HepG2 (cell line): ENCODE results near the gene TMEM63C. TPM values are rescaled to one million over a fixed set of nuclear protein-coding genes. Genes with fewer than 3 reads are reported as not detected.

Experiments used
- ATAC-seq: fragments of 200-7000 bp; cut with Tn5 transposase; 3 replicates; pipeline ENCODE4 v1.9.1; 2020; ENCODE audit warnings: mild to moderate bottlenecking, moderate library complexity
- BruUV-seq: library from RNA; stranded (reverse); fragments of 400-500 nt; replicated peaks from 2 replicates; lab custom pipeline; 2021; lab: Mats Ljungman, UMichigan
- CTCF ChIA-PET: fragments of 300-600 bp; formaldehyde crosslinking; extraction: SDS; loops from one replicate; lab custom pipeline; 2021; ENCODE audit warnings: low total read pairs, inconsistent platforms, low intra/inter-chr PET ratio; lab: Yijun Ruan, JAX
- POLR2A ChIA-PET: fragments of 350-600 bp; sonication (Branson Sonifier 250); formaldehyde crosslinking; loops from one replicate; lab custom pipeline; 2020; ENCODE audit warnings: antibody characterized with exemption, inconsistent platforms; lab: Yijun Ruan, JAX
- DNase-seq: peaks from one replicate; pipeline ENCODE4 v3.0.0-alpha.2; 2015; ENCODE audit warnings: low spot score
- FAIRE-seq: peaks from 3 replicates; lab custom pipeline; 2011; peaks lifted over from hg19 to GRCh38; lab: Jason Lieb, UNC
- H2AFZ ChIP-seq: one replicate; pipeline ENCODE4 v1.6.1; 2011; ENCODE audit warnings: low read length, inconsistent platforms
- H3K27ac ChIP-seq: fragments of 300-600 bp; 3 replicates; pipeline ENCODE4 v1.8.0; 2011; ENCODE audit warnings: mixed run types, mild to moderate bottlenecking, mixed read lengths, low read length, inconsistent platforms; ENCODE audit not compliant: insufficient read depth; ENCODE audit errors: extremely low read length
- H3K27me3 ChIP-seq, 2 experiments: fragments of 200-600 bp in 1 of 2; 2 replicates in 1 of 2; 3 replicates in 1 of 2; pipeline versions ENCODE4 v1.6.0 to v1.8.0; 2011; ENCODE audit warnings: low read length in 2 of 2, mild to moderate bottlenecking in 2 of 2, moderate library complexity in 2 of 2, inconsistent platforms in 1 of 2; ENCODE audit not compliant: insufficient read depth in 2 of 2, control insufficient read depth in 1 of 2
- H3K36me3 ChIP-seq, 2 experiments: fragments of 200-600 bp in 1 of 2; replicated peaks in 1 of 2; 2 replicates in 1 of 2; 3 replicates in 1 of 2; pipeline versions ENCODE4 v1.5.1 to v1.8.0; 2011; ENCODE audit warnings: low read length in 2 of 2, inconsistent platforms in 1 of 2; ENCODE audit not compliant: insufficient read depth in 2 of 2, control insufficient read depth in 1 of 2
- H3K4me1 ChIP-seq: 2 replicates; pipeline ENCODE4 v1.5.1; 2012; ENCODE audit warnings: low read length, inconsistent platforms; ENCODE audit not compliant: insufficient read depth
- H3K4me2 ChIP-seq: 2 replicates; pipeline ENCODE4 v1.6.0; 2011; ENCODE audit warnings: low read depth, low read length, inconsistent platforms
- H3K4me3 ChIP-seq, 3 experiments: fragments of 200-600 bp in 1 of 3; sonication (generic), shearing (Covaris generic) in 1 of 3; replicated peaks in 1 of 3; 2 replicates each; pipeline ENCODE4 v1.5.1; 2011 to 2016; ENCODE audit warnings: low read length in 3 of 3, inconsistent platforms in 2 of 3, low read depth in 2 of 3, mild to moderate bottlenecking in 2 of 3, control low read depth in 1 of 3, mixed read lengths in 1 of 3; ENCODE audit not compliant: insufficient read depth in 1 of 3
- H3K79me2 ChIP-seq: one replicate; pipeline ENCODE4 v1.6.1; 2011; ENCODE audit warnings: low read length, inconsistent platforms; ENCODE audit not compliant: insufficient read depth
- H3K9ac ChIP-seq: 2 replicates; pipeline ENCODE4 v1.6.0; 2011; ENCODE audit warnings: mild to moderate bottlenecking, low read depth, low read length, inconsistent platforms; ENCODE audit not compliant: insufficient read depth
- H3K9me3 ChIP-seq: 2 replicates; pipeline ENCODE4 v1.5.1; 2012; ENCODE audit warnings: mild to moderate bottlenecking, low read length
- H4K20me1 ChIP-seq: 2 replicates; pipeline ENCODE4 v1.6.0; 2011; ENCODE audit warnings: inconsistent platforms, mild to moderate bottlenecking, low read length, moderate library complexity; ENCODE audit not compliant: insufficient read depth
- GABPB1 ChIP-seq: IDR thresholded peaks from 2 replicates; pipeline ENCODE4 v1.6.1; 2016; ENCODE audit warnings: mild to moderate bottlenecking, missing genetic modification reagents, moderate library complexity, missing compliant biosample characterization
- MTA3 ChIP-seq: sonication (generic); formaldehyde crosslinking; IDR thresholded peaks from 2 replicates; pipeline ENCODE4 v1.4.0; 2020; ENCODE audit warnings: missing genetic modification reagents
- NCOA2 ChIP-seq: sonication (generic); formaldehyde crosslinking; IDR thresholded peaks from 2 replicates; pipeline ENCODE4 v1.8.0; 2022; ENCODE audit warnings: inconsistent platforms
- PHF21A ChIP-seq: sonication (generic); formaldehyde crosslinking; IDR thresholded peaks from 2 replicates; pipeline ENCODE4 v1.5.0; 2020; ENCODE audit warnings: mild to moderate bottlenecking, missing genetic modification reagents
- PHF5A ChIP-seq: IDR thresholded peaks from one replicate; pipeline ENCODE4 v1.6.1; 2018; ENCODE audit warnings: low read depth, missing genetic modification reagents; ENCODE audit not compliant: unreplicated experiment
- REXO4 ChIP-seq: sonication (generic); formaldehyde crosslinking; IDR thresholded peaks from 2 replicates; pipeline ENCODE4 v1.8.0; 2022; ENCODE audit warnings: missing genetic modification reagents, mild to moderate bottlenecking, borderline replicate concordance
- TSC22D2 ChIP-seq: sonication (generic); formaldehyde crosslinking; IDR thresholded peaks from 2 replicates; pipeline ENCODE4 v1.5.1; 2020; ENCODE audit warnings: missing genetic modification reagents, mild to moderate bottlenecking, borderline replicate concordance
- ZNF138 ChIP-seq: sonication (generic); formaldehyde crosslinking; IDR thresholded peaks from 2 replicates; pipeline ENCODE4 v1.5.0; 2020; ENCODE audit warnings: mild to moderate bottlenecking, low read depth, missing genetic modification reagents
- ZNF331 ChIP-seq: sonication (generic); formaldehyde crosslinking; IDR thresholded peaks from 2 replicates; pipeline ENCODE4 v1.4.0; 2020; ENCODE audit warnings: missing genetic modification reagents
- ZNF788 ChIP-seq: sonication (generic); formaldehyde crosslinking; IDR thresholded peaks from 2 replicates; pipeline ENCODE4 v1.5.0; 2020; ENCODE audit warnings: mild to moderate bottlenecking, missing genetic modification reagents, borderline replicate concordance
- ZNF83 ChIP-seq: sonication (generic); formaldehyde crosslinking; IDR thresholded peaks from 2 replicates; pipeline ENCODE4 v1.4.0; 2020; ENCODE audit warnings: missing genetic modification reagents, mild to moderate bottlenecking, borderline replicate concordance
- WGBS: methylation state at CpG from one replicate; pipeline ENCODE4 v1.1.6; 2017; ENCODE audit warnings: low lambda C conversion rate; 5-methylcytosine and 5-hydroxymethylcytosine counted together
- in situ Hi-C: cut with HindIII; loops from 2 replicates; pipeline ENCODE4 v1.10.0; 2017; ENCODE audit warnings: low pct_unique_long_range_greater_than_20kb; ENCODE audit not compliant: extremely low pct_ligation_motif_present
- intact Hi-C: fragments of 100-400 bp; cut with micrococcal nuclease; formaldehyde crosslinking; loops from one replicate; pipeline ENCODE4 v1.10.0; 2022; ENCODE audit not compliant: unreplicated experiment
- polyA plus RNA-seq, 8 experiments: library from polyadenylated mRNA; depleted of rRNA in 3 of 8; stranded (reverse) in 7 of 8; unstranded in 1 of 8; fragments of >200 nt; fragmentation: Illumina TruSeq in 4 of 8; extraction: Trizol in 4 of 8; gene quantifications; 2 replicates each; pipeline versions ENCODE4 v1.2.1 to v1.2.3, GENCODE V29; 2011 to 2016; ENCODE audit warnings: low read depth in 4 of 8, missing spikeins in 1 of 8, mixed read lengths in 1 of 8; ENCODE audit not compliant: insufficient read depth in 1 of 8
- total RNA-seq, 5 experiments: library from RNA; depleted of rRNA; stranded (reverse); fragments of >200 nt; fragmentation: Illumina TruSeq; extraction: Trizol; gene quantifications; 2 replicates each; pipeline ENCODE4 v1.2.3, GENCODE V29; 2016; ENCODE audit warnings: low read depth in 1 of 5
- TF ChIP-seq, protein P1 (sequence below): sonication (generic); formaldehyde crosslinking; IDR thresholded peaks from 2 replicates; pipeline ENCODE4 v1.4.0; 2020; ENCODE audit warnings: missing genetic modification reagents, borderline replicate concordance
- TF ChIP-seq, protein P2 (sequence below): sonication (generic); formaldehyde crosslinking; IDR thresholded peaks from 2 replicates; pipeline ENCODE4 v1.8.1; 2022; ENCODE audit warnings: low read depth, mild to moderate bottlenecking, missing genetic modification reagents

Gene TMEM63C
- total and polyA plus RNA-seq, 2 of the 13 experiments (the other 11 are each of a cell fraction or from before 2014, with no cell fraction given): 0.17 to 0.27 TPM

DNA sequence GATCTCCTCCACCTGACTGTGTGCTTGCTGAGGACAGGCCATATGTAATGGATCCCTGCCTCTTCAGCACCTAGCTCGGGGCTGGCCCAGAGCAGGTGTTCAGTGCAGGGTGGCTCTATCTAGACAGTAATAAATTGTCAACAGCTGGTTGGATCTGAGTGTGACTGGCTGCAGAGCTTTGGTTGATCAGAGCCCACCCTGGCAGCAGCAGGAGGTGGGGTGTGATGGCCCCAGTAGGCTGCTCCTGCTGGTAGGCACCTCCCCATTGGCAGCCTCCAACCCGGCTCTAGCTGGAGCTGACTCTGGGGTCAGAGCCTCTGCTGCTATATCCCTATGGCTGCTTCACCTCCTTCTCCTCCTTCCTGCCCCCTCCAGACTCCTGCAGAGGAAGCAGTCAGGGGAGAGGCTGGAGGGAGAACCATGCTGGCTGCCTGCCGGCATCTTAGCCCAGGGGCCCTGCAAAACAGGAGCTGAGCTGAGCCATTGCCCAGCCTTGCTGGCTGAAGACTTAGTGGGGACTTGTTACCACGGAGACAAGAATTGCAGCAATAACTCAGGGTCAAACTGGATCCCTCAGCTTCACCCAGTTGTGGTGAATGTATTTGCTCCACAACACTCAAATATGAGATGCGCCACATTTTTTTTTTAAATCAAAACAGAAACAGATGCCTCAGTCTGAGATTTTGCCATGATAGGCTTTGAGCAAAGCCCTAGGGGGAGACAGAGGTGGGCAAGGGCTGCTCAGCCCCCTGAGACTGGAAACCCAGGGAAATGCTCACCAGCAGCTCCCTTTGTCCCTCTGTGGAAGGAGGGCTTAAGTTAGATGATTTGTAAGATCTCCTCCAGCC lies 22.2 kb downstream of the TMEM63C start:
- Histone ChIP-seq H2AFZ (no peak overlapping the region), H3K4me3 (no peak overlapping the region), H3K4me2 (no peak overlapping the region), H3K27ac (no peak overlapping the region), H3K27me3 (no peaks in the 10 kb centered on the region), H4K20me1 (peaks cover under 1% of the 10 kb centered on the region; the same call in 1 of the 2 replicates), H3K4me1 (no peaks in the 10 kb centered on the region), H3K9ac (no peak overlapping the region), H3K36me3 (no peaks in the 10 kb centered on the region), H3K9me3 (no peaks in the 10 kb centered on the region), H3K79me2 (no peaks in the 10 kb centered on the region)
- in situ Hi-C loops (no loop called here), intact Hi-C loops (no loop called here)
- no peak for FAIRE-seq
- CTCF ChIA-PET: no interaction called here
- TF ChIP-seq, protein P1, sequence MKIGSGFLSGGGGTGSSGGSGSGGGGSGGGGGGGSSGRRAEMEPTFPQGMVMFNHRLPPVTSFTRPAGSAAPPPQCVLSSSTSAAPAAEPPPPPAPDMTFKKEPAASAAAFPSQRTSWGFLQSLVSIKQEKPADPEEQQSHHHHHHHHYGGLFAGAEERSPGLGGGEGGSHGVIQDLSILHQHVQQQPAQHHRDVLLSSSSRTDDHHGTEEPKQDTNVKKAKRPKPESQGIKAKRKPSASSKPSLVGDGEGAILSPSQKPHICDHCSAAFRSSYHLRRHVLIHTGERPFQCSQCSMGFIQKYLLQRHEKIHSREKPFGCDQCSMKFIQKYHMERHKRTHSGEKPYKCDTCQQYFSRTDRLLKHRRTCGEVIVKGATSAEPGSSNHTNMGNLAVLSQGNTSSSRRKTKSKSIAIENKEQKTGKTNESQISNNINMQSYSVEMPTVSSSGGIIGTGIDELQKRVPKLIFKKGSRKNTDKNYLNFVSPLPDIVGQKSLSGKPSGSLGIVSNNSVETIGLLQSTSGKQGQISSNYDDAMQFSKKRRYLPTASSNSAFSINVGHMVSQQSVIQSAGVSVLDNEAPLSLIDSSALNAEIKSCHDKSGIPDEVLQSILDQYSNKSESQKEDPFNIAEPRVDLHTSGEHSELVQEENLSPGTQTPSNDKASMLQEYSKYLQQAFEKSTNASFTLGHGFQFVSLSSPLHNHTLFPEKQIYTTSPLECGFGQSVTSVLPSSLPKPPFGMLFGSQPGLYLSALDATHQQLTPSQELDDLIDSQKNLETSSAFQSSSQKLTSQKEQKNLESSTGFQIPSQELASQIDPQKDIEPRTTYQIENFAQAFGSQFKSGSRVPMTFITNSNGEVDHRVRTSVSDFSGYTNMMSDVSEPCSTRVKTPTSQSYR (CRISPR knock-in tag): no peak
- DNase-seq: no peak
- POLR2A ChIA-PET: no interaction called here
- whole genome bisulfite sequencing: 42% methylated on average over 4 of the region's 5 CpGs
- no TSS peak for BruUV-seq
- no peak for ATAC-seq

DNA sequence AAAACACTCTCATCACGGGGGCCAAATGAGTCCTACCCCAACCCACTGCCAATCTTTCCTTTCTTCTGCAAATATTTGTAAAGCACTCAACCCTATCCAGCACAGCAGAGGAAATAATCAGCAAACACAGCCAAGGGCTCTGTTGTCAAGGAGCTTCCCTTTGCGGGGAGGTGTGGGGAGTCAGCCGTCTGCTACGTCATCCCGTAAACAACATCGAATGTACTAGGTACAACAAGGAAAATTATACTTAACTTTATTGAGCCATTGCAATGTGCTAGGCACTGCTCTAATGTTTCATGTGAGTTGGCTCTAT lies 22.8 kb downstream of the TMEM63C start:
- intact Hi-C loops: no loop called here
- no peak overlapping the region for H3K9ac ChIP-seq
- H3K4me3 ChIP-seq: no peak overlapping the region
- no peaks in the 10 kb centered on the region for H3K79me2 ChIP-seq
- ATAC-seq (no peak), DNase-seq (no peak), FAIRE-seq (no peak)
- ChIA-PET POLR2A (no interaction called here), CTCF (no interaction called here)
- no peak overlapping the region for H2AFZ ChIP-seq
- H3K27ac ChIP-seq: no peak overlapping the region
- in situ Hi-C loops: no loop called here
- no peaks in the 10 kb centered on the region for H3K4me1 ChIP-seq
- 24% methylated on average over 6 of the region's 6 CpGs for WGBS
- H3K27me3 ChIP-seq: no peaks in the 10 kb centered on the region
- H3K36me3 ChIP-seq: no peaks in the 10 kb centered on the region
- H4K20me1 ChIP-seq: peaks cover 3% of the 10 kb centered on the region; the same call in 1 of the 2 replicates
- H3K4me2 ChIP-seq: no peak overlapping the region
- no peaks in the 10 kb centered on the region for H3K9me3 ChIP-seq
- no TSS peak for BruUV-seq
- no peak for TF ChIP-seq GABPB1
- no peak for TF ChIP-seq ZNF788 (CRISPR knock-in tag)
- no peak for TF ChIP-seq MTA3
- no peak for TF ChIP-seq TSC22D2 (CRISPR knock-in tag)
- TF ChIP-seq, protein P2, sequence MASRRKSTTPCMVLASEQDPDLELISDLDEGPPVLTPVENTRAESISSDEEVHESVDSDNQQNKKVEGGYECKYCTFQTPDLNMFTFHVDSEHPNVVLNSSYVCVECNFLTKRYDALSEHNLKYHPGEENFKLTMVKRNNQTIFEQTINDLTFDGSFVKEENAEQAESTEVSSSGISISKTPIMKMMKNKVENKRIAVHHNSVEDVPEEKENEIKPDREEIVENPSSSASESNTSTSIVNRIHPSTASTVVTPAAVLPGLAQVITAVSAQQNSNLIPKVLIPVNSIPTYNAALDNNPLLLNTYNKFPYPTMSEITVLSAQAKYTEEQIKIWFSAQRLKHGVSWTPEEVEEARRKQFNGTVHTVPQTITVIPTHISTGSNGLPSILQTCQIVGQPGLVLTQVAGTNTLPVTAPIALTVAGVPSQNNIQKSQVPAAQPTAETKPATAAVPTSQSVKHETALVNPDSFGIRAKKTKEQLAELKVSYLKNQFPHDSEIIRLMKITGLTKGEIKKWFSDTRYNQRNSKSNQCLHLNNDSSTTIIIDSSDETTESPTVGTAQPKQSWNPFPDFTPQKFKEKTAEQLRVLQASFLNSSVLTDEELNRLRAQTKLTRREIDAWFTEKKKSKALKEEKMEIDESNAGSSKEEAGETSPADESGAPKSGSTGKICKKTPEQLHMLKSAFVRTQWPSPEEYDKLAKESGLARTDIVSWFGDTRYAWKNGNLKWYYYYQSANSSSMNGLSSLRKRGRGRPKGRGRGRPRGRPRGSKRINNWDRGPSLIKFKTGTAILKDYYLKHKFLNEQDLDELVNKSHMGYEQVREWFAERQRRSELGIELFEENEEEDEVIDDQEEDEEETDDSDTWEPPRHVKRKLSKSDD (CRISPR knock-in tag): no peak
- TF ChIP-seq ZNF331 (CRISPR knock-in tag): no peak
- no peak for TF ChIP-seq ZNF83 (CRISPR knock-in tag)
- TF ChIP-seq PHF5A (CRISPR knock-in tag): no peak
- TF ChIP-seq ZNF138 (CRISPR knock-in tag): no peak
- no peak for TF ChIP-seq REXO4 (CRISPR knock-in tag)
- no peak for TF ChIP-seq NCOA2 (CRISPR knock-in tag)
- no peak for TF ChIP-seq PHF21A
